HG03575 (cell line): ENCODE measurements around the gene ALOXE3.

ENCODE experiments used
- ATAC-seq: cut with Tn5 transposase; IDR thresholded peaks from one replicate; pipeline ENCODE4 v1.9.1; 2021; ENCODE audit not compliant: unreplicated experiment, insufficient number of reproducible peaks, low FRiP score; ENCODE audit errors: extremely low read depth

Gene ALOXE3

DNA sequence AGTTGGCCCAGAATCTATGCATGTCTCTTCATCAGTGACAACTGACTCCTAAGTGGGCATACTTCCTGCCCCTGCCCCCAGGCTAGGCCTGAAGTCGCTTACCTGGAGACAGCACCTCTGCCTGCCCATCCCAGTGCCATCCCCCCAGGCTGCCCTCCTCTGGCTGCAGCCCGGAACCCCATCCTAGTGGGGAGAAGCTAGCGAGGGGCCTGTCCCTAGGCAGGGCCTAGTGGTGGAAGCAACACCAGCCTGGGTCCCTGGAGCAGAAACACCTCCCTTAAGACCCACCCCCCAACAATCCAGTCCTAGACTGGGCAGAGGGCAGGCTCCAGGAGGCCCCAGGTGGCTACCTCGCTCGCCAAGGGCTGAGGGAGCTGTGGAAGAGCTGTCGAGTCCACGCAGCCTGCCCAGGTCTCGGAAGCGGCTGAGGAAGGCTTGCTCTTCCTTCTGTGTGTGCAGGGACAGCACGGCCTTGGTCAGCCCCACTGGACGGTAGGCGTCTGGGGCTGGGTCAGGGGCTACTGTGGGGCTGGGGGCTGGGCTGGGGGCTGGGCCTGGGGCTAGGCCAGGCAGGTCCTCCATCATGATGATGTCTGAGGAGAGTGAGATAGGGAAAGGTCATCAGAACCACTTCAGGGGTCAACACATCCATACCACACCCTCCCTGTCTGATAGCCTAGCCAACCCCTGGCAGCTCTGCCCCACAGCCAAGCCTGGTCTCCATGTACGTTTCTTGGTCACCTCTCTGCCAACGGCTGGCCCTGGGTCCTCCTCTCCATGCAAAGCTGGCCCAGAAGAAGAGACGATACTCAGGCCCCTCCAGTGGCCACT lies 26.3 kb upstream of the ALOXE3 start:
- ATAC-seq, result no peak

DNA sequence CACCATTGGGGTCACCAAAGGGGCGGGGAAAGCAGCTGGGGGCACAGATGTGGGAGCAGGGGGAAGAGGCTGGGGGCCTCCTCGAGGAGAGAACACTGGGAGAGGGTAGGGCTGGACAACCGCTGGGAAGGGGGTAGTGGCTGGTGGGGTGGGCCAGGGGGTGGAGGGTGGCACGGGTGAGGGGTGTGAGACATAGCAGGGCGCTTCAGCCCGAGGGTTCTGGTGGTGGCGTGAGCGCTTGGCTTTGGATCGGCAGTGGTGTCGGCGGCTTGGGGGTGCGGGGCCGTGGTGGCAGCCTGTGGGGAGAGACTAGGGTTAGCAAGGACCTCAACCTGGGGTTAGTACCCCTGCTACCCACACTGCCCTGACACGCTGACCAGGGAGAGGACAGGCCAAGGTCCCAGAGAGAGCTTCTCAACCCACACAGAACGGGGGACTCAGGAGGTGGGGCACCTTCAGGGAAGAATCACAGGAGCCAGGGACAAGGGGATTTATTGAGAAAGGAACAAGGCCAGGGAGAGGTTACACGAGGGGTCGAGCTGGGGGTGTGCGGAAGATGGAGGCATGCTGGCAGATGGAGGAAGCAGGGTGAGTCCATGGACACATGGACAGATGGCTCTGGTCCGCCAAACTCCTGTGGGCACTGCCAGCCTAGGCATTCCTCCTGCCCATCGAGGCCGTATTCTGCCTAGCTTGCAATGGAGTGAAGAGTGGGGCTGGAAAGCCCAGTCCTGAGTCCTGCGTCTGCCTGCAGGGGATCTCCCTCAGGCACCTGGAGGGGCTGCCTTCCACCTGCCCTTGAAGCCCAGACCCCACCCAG lies 25.5 kb upstream of the ALOXE3 start:
- ATAC-seq, result no peak

DNA sequence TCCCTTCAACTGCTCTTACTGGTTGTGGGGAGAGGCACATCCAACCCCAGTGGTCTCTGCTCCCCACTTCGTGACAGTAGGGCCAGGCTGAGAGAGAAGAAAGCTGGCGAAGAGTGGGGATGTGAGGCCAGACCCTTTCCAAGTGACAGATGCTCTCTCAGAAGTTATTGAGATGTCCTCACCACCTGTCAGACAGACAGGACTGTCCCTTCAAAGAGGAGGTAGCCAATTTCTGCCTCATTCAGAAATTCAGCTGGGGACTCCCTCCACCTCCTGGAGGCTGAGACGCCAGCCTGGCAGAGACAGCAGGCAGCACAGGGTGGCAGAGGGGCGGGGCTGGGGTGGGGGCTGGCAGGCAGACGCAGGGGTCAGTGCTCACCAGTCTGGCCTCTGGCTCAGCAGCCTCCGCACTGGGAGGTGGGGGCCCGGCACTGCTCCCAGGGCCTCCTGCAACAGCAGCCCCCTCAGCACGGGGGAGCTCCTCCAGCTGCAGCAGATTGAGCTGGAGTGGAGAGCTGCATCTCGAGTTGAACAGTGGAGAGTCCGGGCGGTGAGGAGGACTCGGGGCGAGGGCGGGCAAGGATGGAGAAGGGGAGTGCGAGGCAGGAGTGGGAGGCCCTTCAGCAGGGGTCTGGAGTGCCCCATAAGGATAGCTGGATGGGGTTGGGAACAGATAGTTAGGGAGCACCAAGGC lies 24.7 kb upstream of the ALOXE3 start:
- no peak for ATAC-seq

DNA sequence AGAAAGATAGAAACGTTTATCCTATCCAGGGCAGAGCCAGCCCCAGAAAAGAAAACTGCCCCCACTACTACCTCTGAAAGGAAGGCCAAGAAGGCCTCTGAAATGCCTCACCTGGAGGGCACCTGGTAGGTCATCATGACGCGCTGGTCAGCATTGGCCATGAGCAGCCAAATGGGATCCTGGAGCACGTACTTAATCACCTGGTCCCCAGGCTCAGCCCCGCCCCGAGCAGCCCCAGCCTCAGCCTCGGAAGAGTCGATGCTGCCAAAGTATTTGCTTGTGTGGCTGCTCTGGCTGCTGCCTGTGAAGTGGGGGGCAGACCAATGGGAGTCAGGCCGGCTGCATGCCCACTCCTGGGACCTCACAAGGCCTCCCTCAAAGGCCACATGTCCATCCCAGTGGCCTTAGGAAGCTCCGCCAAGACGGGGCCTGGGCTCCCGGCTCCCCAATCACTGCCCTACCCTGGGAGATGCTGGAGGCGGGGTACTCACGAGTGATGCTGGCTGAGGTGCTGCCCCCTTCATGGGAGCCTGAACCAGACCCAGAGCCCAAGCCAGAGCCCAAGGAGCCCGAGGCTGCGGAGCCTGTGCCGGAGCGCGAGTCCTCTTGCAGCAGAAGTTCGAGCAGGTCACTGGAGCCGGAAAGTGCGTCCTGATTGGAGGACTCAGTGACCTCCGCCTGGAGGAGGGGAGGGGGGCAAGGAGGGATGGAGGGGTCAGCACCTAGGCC lies 24.0 kb upstream of the ALOXE3 start:
- no peak for ATAC-seq

DNA sequence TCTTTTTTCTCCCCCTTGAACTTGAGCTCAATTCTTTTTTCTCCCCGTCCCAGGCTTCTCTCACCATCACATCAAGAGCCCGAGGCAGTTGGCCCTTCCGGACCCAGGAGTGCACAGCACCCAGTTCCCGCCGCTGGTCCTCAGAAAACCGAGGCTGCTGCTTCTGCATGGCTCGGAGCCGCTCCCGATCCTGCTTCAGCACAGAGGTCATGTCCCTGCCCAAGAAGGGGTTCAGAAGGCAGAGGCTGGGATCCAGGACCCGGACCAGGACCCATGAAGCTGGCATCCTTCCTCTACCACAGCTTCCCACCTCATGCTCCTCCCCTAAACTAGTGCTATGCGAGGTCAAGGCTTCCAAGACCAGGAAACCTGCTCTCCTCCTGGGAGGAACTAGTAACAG lies 23.4 kb upstream of the ALOXE3 start:
- ATAC-seq, result no peak

DNA sequence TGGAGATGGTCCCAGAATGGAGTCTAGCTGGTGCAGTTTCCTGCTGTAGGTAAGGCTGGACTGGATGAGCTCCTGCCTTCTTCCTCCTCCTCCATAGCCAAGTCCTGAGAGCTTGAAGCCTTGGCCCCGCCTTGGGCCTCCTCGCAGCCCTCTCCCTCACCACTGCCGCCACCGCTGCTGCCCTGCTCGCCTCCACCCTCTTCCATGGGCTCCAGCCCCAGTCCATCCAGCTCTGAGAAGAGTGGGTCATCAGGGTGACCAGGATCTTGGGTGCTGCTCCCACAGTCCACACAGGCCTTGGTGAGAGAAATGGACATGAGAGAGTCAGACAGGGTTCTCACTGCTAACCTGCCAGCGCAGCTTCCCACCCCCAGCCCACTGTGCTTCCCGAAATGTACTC lies 22.7 kb upstream of the ALOXE3 start:
- no peak for ATAC-seq

DNA sequence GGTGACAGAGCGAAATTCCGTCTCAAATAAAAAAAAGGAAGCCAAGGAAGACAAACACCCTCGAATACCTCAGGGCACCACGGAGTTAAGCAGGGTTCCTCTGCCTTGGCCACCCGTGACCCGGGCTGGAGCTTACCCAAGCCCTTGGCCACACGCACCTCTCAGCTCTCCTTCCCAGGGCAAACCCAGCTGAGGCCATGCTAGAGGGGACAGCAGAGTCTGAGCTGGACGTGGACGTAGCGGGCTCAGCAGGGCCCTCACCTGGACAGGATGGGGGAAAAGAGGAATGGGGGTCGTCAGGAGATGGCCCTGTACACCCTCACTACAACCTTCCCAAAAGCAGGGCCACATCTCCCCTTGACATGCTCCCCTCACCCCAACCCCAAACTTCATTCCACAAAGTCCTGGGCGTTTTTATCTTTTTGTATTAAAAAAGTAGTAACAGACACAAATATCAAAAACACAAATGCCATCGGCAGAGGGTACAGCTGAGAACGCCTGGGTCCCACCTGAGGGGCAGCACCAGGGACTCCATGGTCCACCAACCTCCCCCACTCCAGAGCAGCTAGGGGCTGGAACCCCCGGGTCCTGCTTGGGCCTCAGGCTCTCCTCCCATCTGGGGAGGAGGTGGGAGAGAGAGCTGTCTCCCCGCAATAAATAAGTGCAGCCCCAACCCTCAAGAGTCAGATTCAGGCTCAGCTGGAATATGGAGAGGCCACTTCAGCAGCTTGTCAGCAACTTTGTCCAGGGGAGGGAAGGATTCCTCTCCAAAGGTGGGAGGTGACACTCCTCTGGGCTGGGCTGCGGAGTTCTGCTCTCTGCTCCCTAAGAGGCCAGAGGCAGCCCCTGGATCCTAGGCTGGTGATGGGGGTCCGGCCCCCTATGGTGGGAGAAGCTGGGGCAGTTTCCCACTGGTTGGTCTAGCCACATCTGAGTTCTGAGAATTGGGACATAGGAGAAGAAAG lies 22.0 kb upstream of the ALOXE3 start:
- no peak for ATAC-seq

DNA sequence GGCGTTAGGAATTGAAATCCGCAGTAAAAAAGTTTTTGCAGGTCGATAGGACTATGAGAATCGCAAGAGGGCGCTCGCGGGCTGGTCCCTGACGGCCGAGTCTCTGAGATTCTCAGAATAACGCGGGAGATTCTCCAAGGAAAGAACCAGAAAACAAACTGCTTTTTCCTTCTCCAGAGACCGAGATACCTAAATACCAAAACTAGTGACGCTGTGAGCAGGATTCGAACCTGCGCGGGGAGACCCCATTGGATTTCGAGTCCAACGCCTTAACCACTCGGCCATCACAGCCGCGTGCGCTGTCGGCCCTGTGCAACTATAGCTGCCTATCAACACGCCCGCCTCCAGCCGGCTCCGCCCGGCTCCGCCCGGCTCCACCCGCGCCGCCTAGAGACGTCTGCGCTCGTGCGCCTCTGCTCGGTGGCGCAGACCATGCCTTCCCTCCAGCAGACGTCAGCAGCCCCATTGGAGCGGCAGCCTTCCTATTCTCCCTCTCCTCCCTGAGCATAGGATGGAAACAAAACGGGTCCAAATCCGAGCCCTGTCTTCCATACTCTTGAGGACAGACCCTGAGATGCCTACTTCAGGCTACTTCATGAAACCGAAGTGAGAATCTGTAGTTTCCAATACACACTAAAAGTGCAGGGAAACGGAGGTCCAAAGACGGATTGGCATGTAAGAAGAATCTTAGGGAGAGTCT lies 20.5 kb upstream of the ALOXE3 start:
- peak; percentile 30 for ATAC-seq

DNA sequence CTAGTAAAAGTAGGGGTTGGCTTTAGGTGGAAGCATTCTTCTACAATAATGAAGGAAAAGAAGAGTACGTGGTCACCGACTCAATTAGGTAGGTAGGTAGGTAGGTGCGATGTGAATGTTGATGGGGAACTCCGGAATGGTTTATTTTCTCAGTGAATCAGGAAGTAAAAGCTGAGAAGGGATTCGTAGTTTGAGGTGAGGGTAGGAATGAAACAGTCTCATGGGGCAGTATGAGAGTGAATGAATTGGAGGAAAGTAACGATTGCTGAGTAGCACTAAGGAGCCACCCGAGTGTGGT lies 20.0 kb upstream of the ALOXE3 start:
- ATAC-seq, result no peak

DNA sequence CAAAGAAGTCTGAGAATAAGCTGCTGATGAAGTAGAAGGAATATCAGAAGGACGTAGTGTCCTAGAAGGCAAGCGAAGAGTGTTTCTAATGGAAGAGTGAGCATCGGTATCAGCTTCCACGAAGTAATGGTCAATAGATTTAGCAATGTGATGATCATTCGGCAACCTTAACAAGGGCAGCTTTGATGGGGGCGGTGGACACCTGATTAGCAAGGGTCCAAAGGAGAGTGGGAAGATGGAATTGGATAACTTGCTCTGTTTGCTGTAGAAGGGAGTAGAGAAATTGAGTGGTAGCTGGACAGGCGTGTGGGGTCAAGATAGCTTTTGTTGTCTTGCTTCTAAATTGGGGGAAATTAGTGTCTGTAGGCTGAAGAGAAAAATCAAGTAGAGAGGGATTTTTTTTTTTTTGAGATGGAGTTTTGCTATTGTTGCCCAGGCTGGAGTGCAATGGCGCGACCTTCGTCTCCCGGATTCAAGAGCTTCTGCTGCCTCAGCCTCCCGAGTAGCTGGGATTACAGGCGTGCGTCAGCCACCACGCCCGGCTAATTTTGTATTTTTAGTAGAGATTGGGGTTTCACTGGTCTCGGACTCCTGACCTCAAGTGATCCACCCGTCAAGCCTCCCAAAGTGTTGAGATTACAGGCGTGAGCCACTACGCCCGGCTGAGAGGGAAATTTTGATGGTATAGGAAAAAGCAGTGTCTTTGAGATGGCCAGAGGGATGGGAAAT lies 19.5 kb upstream of the ALOXE3 start:
- ATAC-seq, result no peak

DNA sequence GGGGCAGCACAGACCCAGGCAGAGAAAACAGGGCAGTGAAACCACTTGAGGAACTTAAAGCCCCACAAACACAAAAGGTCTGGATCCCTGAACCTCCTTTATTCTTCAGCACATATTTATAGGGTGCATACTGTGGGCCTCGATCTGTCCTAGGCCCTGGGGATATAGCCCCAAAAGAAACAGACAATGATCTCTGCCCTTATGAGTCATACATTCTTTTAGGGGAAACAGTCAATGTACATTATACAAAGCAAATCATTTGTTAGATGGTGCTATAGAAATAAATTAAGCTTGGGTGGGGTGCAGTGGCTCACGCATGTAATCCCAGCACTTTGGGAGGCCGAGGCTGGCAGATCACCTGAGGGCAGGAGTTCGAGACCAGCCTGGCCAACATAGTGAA lies 15.6 kb upstream of the ALOXE3 start:
- ATAC-seq, result no peak

DNA sequence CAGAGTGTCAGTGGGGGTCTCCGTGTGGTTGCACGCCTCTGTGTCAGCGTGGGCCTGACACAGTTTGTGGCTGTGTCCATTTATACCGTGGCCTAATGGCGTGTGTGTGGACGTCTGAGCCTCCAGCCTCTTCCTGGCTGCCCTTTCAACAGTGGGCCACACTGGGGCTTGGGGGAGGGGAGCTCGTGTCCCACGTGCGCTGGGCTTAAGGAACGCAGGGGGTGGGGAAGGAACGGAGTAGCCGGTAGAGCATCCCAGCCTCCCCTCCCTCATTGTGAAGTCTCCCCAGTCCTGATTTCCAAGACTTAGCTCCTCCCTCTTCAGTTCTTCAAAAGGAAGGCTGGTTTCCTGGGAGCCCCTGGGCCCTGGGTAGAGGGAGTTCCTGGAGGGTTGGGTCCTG lies 15.1 kb upstream of the ALOXE3 start:
- ATAC-seq, result no peak

DNA sequence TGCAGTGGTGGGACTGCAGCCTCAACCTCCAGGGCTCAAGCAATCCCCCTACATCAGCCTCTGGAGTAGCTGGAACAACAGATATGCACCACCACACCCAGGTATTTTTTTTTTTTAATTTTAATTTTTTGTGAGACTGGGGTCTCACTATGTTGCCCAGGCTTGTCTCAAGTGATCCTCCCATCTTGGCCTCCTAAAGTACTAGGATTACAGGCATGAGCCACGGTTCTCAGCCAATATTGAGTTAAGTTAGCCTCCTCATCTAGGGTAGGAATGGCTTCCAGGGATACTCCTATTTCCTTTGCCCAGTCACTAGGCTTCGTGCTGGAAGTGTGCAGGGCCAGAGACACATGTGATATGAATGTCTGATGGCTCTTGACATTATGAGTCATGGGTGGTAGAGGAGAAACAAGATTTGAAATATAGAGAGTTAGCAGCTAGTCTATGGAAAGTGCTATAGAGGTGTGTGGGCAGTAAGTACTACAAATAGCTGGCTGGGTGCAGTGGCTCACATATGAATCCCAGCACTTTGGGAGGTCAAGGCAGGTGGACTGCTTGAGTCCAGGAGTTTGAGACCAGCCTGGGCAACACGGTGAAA lies 13.6 kb upstream of the ALOXE3 start:
- no peak for ATAC-seq

DNA sequence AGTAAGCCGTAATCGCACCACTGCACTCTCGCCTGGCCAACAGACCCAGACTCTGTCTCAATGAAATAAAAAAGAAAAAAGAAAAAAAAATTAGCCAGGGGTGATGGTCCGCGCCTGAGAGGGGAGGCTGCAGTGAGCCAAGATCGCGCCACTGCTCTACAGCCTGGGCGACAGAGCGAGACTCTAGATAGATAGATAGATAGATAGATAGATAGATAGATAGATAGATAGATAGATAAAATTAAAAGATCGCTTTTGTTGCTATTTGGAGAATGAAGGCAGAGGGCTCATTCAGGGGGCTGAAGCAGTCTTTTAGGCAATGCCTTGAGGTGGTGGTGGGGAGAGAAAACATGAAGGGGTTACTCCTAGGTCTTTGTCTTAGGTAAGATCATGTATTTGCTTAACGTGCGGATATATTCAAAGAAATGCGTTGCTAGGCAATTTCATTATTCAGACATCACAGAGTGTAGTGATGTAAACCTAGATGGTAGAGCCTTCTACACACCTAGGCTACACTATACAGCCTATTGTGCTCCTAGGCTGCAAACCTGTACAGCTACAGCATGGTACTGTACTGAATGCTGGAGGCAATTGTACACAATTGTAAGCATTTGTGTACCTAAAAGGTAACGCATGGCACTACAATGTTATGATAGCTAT lies 9.9 kb upstream of the ALOXE3 start:
- no peak for ATAC-seq

DNA sequence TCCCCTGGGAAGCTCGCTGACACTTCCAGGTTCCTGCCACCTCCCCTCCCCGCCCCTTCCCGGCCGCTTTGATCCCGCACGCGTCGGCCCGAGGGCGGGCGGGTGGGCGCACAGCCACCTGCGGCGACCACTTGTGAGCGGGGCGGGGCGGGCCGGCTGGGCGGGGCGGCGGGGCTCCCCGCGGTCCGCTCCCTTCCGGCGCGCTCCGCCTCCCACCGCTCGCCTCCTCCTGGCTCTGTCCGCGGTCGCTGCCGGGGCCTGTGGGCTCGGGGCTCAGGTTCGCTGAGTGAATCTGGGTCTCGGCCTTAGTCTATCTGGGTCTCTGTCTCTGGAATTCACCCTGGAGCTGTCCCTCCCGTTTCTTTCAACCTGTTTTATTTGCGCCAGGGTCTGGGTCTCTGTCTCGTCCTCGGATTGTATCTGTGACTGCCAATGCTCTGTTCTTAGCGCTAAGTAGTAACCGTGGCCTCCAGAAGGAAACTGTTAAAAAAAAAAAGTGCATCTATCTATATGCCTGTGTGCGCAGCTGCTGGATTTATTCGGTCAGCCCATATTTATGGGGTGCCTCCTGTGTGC lies 8.3 kb upstream of the ALOXE3 start:
- no peak for ATAC-seq

DNA sequence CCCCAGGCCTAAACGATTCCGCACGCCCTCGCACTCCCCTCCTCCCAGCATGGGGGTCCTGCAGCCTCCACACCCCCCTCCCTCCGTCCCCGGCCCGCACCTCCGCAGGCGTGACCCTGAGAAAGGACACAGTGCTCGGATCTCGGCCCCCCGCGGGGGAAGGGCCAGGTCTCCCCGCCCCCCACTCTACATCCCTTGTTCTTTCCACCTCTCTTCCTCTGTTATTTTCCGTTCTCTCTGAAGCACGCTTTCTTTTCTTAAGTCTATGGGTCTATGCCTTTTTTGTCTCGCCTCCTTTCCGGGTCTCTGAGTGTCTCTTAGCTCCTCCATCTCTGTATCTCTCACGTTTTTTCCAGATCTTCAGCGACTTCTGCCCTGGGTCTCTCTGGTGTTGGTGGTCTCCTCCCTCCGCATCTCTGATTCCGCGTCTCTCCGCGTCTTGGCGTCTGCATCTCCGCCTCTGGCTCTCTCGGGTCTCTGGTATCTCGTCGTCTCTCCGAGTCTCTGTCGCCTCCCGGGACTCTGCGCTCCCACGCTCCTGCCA lies 7.7 kb upstream of the ALOXE3 start:
- ATAC-seq, result no peak
